ENCODE data around the gene DLEC1. TPM values are rescaled to one million over a fixed set of nuclear protein-coding genes. Genes with fewer than 3 reads are reported as not detected.
A peak's percentile ranks its signal among the peaks of the same experiment; 100 is the strongest.
"Not testable (repeated sequence)": the region's sequence is repeated elsewhere in the genome, so short reads cannot be mapped to it uniquely, and the experiment has no call there.

DLEC1 gene
- total and polyA plus RNA-seq, 4 donors = 1.2 to 8.4 (median 7.0) TPM

DNA sequence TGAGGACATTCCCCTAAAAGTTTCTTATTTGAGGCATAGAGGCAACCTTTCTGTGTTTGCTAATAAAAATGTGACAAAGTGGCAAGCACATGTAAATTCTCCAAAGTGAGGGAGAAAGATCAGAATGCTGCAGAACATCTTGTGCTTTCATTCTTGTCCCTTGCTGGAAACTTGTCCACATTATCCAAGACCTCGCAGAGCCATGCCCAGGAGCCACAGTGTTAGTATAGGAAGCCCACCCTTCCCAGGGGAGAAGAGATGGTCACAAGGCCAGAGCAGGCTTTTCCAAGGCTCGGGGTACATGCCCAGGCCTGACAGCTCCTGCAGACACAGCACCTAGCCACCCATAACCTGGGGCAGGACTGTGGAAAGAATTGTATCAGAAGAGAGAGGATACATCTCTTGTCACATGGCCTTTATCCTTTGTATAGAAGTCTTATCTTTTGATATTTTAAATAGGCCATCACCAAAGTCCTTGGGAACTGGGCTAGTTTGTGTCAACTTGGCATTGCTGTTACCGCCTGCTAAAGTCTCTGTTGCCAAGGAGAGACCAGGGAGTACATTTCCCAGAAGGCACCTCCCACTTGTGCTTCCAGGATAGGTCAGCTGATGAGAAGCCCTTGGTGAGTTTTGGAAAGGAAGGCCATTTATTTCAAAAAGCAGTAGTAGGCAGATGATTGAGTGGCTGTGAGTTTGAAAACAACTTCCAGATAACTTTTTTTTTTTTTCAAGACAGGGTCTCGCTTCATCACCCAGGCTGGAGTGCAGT lies 10.5 kb downstream of the DLEC1 start:
- 100% methylated on average over 2 of the region's 4 CpGs for WGBS (ENCODE audit: insufficient coverage)
- H3K27ac ChIP-seq (ENCODE audit: low read depth, low read length) = no peak overlapping the region
- peaks cover 2% of the 10 kb centered on the region for H3K4me1 ChIP-seq (ENCODE audit: control insufficient read depth, insufficient read depth, low read length)

DNA sequence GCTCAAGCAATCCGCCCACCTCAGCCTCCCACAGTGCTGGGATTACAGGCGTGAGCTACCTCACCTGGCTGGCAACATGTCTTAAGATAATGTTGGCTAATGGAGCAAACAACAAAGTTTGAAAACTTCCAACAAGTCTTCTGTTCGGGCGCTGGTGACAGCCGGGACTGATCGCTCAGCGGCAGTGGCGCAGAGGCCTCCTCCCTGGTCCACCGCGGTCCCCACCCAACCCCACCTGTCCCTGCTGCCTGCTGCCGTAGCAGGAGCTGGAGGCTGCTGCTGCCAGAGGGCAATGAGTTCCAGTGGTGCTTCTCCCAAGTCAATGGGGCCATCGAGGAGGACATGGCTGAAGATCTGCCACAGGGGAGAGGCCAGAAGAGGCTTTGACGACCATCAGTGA lies 12.1 kb downstream of the DLEC1 start:
- H3K27me3 ChIP-seq (ENCODE audit: control insufficient read depth, insufficient read depth, low read length) = no peaks in the 10 kb centered on the region
- H3K4me1 ChIP-seq (ENCODE audit: control insufficient read depth, insufficient read depth, low read length) = peaks cover 2% of the 10 kb centered on the region
- H3K9me3 ChIP-seq (ENCODE audit: control insufficient read depth, insufficient read depth, low read length) = no peaks in the 10 kb centered on the region
- H3K27ac ChIP-seq (ENCODE audit: low read depth, low read length) = no peak overlapping the region
- no peak for DNase-seq (ENCODE audit: low read depth in 4 of 6, low spot score in 6 of 6)
- H3K4me3 ChIP-seq (ENCODE audit: low read depth, low read length) = no peak overlapping the region
- no peaks in the 10 kb centered on the region for H3K36me3 ChIP-seq (ENCODE audit: control insufficient read depth, insufficient read depth, low read length)
- 84% methylated on average over 13 of the region's 13 CpGs for WGBS (ENCODE audit: insufficient coverage)

More for the DNA sequence above, 10.5 kb downstream of the DLEC1 start:
- Histone ChIP-seq H3K36me3 (ENCODE audit: control insufficient read depth, insufficient read depth, low read length) (no peaks in the 10 kb centered on the region), H3K4me3 (ENCODE audit: low read depth, low read length) (no peak overlapping the region), H3K9me3 (ENCODE audit: control insufficient read depth, insufficient read depth, low read length) (no peaks in the 10 kb centered on the region), H3K27me3 (ENCODE audit: control insufficient read depth, insufficient read depth, low read length) (no peaks in the 10 kb centered on the region)
- peak in 1 of 6 donors; percentile 9 for DNase-seq (ENCODE audit: low read depth in 4 of 6, low spot score in 6 of 6)

DNA sequence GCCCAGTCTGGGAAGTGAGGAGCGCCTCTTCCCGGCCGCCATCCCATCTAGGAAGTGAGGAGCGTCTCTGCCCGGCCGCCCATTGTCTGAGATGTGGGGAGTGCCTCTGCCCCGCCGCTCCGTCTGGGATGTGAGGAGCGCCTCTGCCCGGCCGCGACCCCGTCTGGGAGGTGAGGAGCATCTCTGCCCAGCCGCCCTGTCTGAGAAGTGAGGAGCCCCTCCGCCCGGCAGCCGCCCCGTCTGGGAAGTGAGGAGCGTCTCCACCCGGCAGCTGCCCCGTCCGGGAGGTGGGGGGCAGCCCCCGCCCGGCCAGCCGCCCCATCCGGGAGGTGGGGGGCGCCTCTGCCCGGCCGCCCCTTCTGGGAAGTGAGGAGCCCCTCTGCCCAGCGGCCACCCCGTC lies 14.3 kb downstream of the DLEC1 start:
- H3K36me3 ChIP-seq (ENCODE audit: control insufficient read depth, insufficient read depth, low read length) = not testable (repeated sequence)

DNA sequence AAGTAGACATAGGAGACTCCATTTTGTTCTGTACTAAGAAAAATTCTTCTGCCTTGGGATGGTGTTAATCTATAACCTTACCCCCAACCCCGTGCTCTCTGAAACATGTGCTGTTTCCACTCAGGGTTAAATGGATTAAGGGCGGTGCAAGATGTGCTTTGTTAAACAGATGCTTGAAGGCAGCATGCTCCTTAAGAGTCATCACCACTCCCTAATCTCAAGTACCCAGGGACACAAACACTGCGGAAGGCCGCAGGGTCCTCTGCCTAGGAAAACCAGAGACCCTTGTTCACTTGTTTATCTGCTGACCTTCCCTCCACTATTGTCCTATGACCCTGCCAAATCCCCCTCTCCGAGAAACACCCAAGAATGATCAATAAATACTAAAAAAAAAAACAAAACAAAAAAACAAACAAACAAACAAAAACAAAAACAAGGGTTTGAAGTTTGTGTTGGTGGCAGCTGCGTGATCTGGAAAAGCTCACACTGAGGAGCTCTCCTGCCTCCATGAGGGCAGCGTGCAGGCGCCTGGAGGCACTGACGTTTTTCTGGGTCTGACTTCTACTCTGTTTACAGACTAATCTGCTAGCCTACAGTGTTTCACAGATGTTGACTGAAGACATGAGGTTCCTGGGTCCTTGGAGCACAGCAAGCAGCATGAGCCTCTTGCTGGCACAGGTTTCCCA lies 14.9 kb downstream of the DLEC1 start:
- not testable (repeated sequence) for DNase-seq (ENCODE audit: low read depth in 4 of 6, low spot score in 6 of 6); H3K36me3 ChIP-seq (ENCODE audit: control insufficient read depth, insufficient read depth, low read length); H3K4me3 ChIP-seq (ENCODE audit: low read depth, low read length); H3K27ac ChIP-seq (ENCODE audit: low read depth, low read length); H3K4me1 ChIP-seq (ENCODE audit: control insufficient read depth, insufficient read depth, low read length); H3K9me3 ChIP-seq (ENCODE audit: control insufficient read depth, insufficient read depth, low read length); H3K27me3 ChIP-seq (ENCODE audit: control insufficient read depth, insufficient read depth, low read length)
- 93% methylated on average over 3 of the region's 9 CpGs for WGBS (ENCODE audit: insufficient coverage)

More for the DNA sequence above, 14.3 kb downstream of the DLEC1 start:
- H3K27ac ChIP-seq (ENCODE audit: low read depth, low read length); H3K9me3 ChIP-seq (ENCODE audit: control insufficient read depth, insufficient read depth, low read length); H3K4me3 ChIP-seq (ENCODE audit: low read depth, low read length); H3K4me1 ChIP-seq (ENCODE audit: control insufficient read depth, insufficient read depth, low read length); DNase-seq (ENCODE audit: low read depth in 4 of 6, low spot score in 6 of 6); H3K27me3 ChIP-seq (ENCODE audit: control insufficient read depth, insufficient read depth, low read length): not testable (repeated sequence)
- 95% methylated on average over 17 of the region's 32 CpGs for WGBS (ENCODE audit: insufficient coverage)

DNA sequence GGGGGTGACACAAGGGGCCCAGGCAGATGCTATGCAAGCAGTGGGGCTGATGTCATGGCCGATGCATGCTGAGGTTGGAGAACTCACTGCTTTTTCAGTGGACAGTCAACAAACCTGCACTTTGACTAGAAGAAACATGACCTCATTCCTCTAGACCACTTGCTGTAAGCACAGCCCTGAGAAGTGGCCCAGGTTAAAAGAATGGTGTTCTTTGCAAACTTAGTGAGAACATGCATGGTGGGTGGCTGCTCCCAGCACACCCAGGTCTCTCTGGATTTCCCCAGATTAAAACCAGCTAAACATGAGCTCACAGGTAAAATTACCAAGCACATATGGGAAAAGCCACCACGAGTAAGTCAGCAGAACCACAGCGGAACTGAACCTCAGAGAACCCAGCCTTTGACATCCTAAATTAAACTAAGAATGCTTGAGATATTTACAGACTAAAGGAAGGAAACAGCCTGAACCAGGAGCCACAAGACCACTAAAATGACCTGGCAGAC lies 15.5 kb downstream of the DLEC1 start:
- DNase-seq (ENCODE audit: low read depth in 4 of 6, low spot score in 6 of 6) = peak in 1 of 6 donors; percentile 25
- 100% methylated on average over 2 of the region's 3 CpGs for WGBS (ENCODE audit: insufficient coverage)
- Histone ChIP-seq H3K27me3 (ENCODE audit: control insufficient read depth, insufficient read depth, low read length) (no peaks in the 10 kb centered on the region), H3K27ac (ENCODE audit: low read depth, low read length) (peak overlapping the region; percentile 13), H3K4me3 (ENCODE audit: low read depth, low read length) (no peak overlapping the region), H3K4me1 (ENCODE audit: control insufficient read depth, insufficient read depth, low read length) (peaks cover under 1% of the 10 kb centered on the region), H3K9me3 (ENCODE audit: control insufficient read depth, insufficient read depth, low read length) (no peaks in the 10 kb centered on the region), H3K36me3 (ENCODE audit: control insufficient read depth, insufficient read depth, low read length) (no peaks in the 10 kb centered on the region)

DNA sequence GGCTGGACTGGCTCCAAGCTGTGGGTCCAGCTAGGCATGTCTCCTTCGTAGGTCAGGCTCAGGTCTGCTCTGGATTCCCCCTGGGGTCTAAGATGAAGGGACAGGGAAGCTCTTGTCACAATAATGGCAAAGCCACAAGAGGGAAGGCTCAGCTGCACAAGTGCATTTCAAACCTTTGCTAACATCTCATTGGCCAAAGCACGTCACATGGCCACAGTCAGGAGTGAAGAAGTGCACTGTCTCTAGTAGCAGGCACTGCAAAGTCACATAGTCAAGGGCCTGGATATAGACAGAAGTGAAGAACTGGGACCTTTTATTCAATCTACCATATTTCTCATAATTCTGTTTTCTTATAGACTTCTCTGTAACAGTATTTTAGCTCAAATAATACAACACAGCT lies 20.1 kb downstream of the DLEC1 start:
- H3K9me3 ChIP-seq (ENCODE audit: control insufficient read depth, insufficient read depth, low read length) = no peaks in the 10 kb centered on the region
- no peaks in the 10 kb centered on the region for H3K36me3 ChIP-seq (ENCODE audit: control insufficient read depth, insufficient read depth, low read length)
- DNase-seq (ENCODE audit: low read depth in 4 of 6, low spot score in 6 of 6) = no peak
- 89% methylated on average over 1 of the region's 2 CpGs for WGBS (ENCODE audit: insufficient coverage)
- no peak overlapping the region for H3K4me3 ChIP-seq (ENCODE audit: low read depth, low read length)
- H3K27me3 ChIP-seq (ENCODE audit: control insufficient read depth, insufficient read depth, low read length) = no peaks in the 10 kb centered on the region
- no peak overlapping the region for H3K27ac ChIP-seq (ENCODE audit: low read depth, low read length)
- no peaks in the 10 kb centered on the region for H3K4me1 ChIP-seq (ENCODE audit: control insufficient read depth, insufficient read depth, low read length)

DNA sequence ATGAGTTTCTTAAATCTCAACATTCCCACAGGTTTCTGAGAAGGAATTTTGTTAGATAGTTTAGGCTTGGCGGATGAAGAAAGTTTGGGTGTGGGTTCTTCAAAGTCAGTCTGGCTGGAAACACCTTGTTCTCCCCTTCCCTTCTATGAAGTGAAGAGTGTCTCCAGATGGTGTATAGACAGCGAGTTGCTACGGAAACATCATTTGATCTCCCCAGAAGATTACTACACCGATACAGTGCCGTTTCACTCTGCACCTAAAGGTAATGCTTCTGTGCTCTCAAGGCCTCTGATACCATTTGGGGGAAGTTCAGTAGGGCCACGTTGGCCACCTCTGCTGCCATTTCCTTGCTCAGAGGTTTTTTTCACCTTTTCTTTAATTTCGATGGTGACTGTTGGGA lies 20.6 kb downstream of the DLEC1 start:
- H3K27ac ChIP-seq (ENCODE audit: low read depth, low read length) = no peak overlapping the region
- 100% methylated on average over 1 of the region's 7 CpGs for WGBS (ENCODE audit: insufficient coverage)

DNA sequence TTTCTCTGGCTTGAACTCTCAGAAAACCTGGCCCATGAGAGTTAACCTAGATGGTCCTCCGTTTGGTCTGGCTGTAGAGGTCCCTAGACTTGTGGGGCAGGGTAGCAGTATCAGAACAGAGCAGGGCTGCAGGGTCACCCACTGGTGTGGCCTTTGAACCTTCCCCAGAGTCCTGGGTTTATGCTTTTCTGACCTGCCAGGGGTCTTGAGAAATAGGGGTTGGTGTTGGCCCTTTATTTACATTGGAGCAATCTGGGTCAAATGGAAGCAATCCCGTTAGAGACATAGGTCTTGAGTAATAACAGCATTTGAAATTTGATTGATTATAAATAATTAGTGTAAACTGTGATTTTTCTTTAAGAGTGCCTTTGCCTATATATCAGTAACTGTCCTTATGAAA lies 23.8 kb downstream of the DLEC1 start:
- H3K4me3 ChIP-seq (ENCODE audit: low read depth, low read length) = no peak overlapping the region
- H3K27me3 ChIP-seq (ENCODE audit: control insufficient read depth, insufficient read depth, low read length) = no peaks in the 10 kb centered on the region
- no peak for DNase-seq (ENCODE audit: low read depth in 4 of 6, low spot score in 6 of 6)
- H3K9me3 ChIP-seq (ENCODE audit: control insufficient read depth, insufficient read depth, low read length) = no peaks in the 10 kb centered on the region
- no peaks in the 10 kb centered on the region for H3K4me1 ChIP-seq (ENCODE audit: control insufficient read depth, insufficient read depth, low read length)
- H3K27ac ChIP-seq (ENCODE audit: low read depth, low read length) = no peak overlapping the region
- WGBS (ENCODE audit: insufficient coverage) = 88% methylated on average over 1 of the region's 2 CpGs
- no peaks in the 10 kb centered on the region for H3K36me3 ChIP-seq (ENCODE audit: control insufficient read depth, insufficient read depth, low read length)

More for the DNA sequence above, 20.6 kb downstream of the DLEC1 start:
- no peaks in the 10 kb centered on the region for H3K9me3 ChIP-seq (ENCODE audit: control insufficient read depth, insufficient read depth, low read length)
- no peak overlapping the region for H3K4me3 ChIP-seq (ENCODE audit: low read depth, low read length)
- no peaks in the 10 kb centered on the region for H3K4me1 ChIP-seq (ENCODE audit: control insufficient read depth, insufficient read depth, low read length)
- no peaks in the 10 kb centered on the region for H3K27me3 ChIP-seq (ENCODE audit: control insufficient read depth, insufficient read depth, low read length)
- no peaks in the 10 kb centered on the region for H3K36me3 ChIP-seq (ENCODE audit: control insufficient read depth, insufficient read depth, low read length)
- DNase-seq (ENCODE audit: low read depth in 4 of 6, low spot score in 6 of 6) = no peak

DNA sequence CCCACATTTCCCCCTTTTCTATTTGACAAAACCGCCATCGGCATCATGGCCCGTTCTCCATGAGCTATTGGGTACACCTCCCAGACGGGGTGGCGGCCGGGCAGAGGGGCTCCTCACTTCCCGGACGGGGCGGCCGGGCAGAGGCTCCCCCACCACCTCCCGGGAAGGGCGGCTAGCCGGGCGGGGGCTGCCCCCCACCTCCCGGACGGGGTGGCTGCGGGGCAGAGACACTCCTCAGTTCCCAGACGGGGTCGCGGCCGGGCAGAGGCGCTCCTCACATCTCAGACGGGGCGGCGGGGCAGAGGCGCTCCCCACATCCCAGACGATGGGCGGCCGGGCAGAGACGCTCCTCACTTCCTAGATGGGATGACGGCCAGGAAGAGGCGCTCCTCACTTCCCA lies 25.4 kb downstream of the DLEC1 start:
- WGBS (ENCODE audit: insufficient coverage) = 92% methylated on average over 16 of the region's 32 CpGs
- not testable (repeated sequence) for H3K4me3 ChIP-seq (ENCODE audit: low read depth, low read length); DNase-seq (ENCODE audit: low read depth in 4 of 6, low spot score in 6 of 6); H3K9me3 ChIP-seq (ENCODE audit: control insufficient read depth, insufficient read depth, low read length); H3K4me1 ChIP-seq (ENCODE audit: control insufficient read depth, insufficient read depth, low read length); H3K36me3 ChIP-seq (ENCODE audit: control insufficient read depth, insufficient read depth, low read length); H3K27ac ChIP-seq (ENCODE audit: low read depth, low read length); H3K27me3 ChIP-seq (ENCODE audit: control insufficient read depth, insufficient read depth, low read length)

All from spinal cord (tissue), 10 donors.